Measurements from ENCODE around the gene C12orf42.

The C12orf42 gene

DNA sequence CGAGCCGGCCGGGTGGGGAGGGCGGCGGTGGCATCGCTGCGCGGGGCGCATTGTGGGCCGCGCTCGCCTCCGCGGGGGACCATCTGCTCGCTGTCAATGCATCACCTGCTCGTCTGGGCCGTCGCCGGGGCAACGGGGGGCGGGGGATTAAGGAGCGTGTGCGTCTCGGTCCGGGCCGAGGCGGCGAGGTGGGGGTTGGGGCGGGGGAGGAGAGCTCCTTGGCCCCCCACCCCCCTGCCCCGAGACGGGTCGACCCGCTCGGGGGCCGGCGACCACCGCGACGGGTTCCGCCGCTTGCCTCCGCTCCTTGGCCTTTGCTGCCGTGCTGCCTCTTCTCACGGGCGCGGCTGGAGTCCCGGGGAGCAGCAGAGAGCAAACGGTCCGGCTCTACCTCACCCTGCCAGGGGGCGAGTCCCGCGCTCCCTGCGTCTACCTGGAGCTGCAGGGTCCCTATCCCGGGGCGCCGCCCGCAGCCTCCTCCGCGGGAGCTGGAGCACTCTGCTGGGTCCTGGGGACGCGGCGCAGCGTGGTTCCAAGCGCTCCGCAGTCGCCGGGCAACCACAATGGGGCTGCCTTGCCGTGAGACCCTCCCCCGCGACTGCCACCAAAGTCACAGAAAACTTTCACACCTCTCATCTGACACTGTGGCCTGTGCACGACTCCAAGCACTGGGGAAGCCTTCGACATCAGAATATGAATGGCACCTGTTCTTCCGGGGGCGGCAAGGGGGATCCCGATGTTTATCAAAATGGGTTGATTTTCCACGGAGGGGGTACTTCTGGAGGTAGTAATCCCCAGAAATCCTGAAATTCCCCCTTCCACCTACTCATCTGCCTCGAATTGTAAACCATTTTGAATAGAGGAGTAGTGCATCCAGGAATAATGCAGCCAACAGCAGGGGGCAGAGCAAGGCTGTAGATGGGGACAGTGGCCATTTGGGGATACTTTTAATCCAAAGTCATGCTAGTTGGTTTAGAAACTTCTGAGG lies at the start of gene C12orf42:
TSS of gene C12orf42 (minus strand) at position 500 of the 988 bp plus-strand sequence. CDS start 17,542 bp downstream, outside the sequence.
- DNase-seq (ENCODE audit: insufficient read length, low spot score): peak; percentile 20
- no peak for FAIRE-seq

DNA sequence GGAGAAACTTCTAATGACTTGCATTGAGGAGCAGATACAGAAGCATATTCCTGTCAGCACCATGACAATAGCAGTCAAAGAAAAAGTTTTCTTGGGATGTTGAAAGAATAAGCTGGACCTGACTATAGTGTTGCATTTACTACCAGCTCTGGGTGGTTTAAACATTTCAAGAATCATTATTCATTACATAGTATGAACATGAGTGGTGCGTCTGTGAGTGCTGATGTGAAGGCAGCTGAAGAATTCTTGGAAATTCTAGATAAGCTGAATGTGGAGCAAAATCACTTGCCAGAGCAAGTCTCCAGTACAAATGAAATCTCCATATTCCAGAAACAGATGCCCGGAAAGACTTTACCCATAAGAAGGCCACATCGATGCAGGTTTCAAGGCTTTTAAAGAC lies 46.3 kb upstream of the C12orf42 start:
- FAIRE-seq (no peak), DNase-seq (ENCODE audit: insufficient read length, low spot score) (no peak)
- TF ChIP-seq POLR2A (IDR thresholded peaks at IDR 0.05; ENCODE audit: low read depth, low read length): no peak

More for the DNA sequence above, at the start of gene C12orf42:
- TF ChIP-seq POLR2A (IDR thresholded peaks at IDR 0.05; ENCODE audit: low read depth, low read length): no peak

- FAIRE-seq: no peak
- no peak for TF ChIP-seq POLR2A (IDR thresholded peaks at IDR 0.05; ENCODE audit: low read depth, low read length)
- DNase-seq (ENCODE audit: insufficient read length, low spot score): no peak
Observed at GRCh38 chr12:103540319-103540718, 44.6 kb upstream of the C12orf42 start.

- peak; percentile 81 for FAIRE-seq
Observed at GRCh38 chr12:103538397-103538796, 42.6 kb upstream of the C12orf42 start.

DNA sequence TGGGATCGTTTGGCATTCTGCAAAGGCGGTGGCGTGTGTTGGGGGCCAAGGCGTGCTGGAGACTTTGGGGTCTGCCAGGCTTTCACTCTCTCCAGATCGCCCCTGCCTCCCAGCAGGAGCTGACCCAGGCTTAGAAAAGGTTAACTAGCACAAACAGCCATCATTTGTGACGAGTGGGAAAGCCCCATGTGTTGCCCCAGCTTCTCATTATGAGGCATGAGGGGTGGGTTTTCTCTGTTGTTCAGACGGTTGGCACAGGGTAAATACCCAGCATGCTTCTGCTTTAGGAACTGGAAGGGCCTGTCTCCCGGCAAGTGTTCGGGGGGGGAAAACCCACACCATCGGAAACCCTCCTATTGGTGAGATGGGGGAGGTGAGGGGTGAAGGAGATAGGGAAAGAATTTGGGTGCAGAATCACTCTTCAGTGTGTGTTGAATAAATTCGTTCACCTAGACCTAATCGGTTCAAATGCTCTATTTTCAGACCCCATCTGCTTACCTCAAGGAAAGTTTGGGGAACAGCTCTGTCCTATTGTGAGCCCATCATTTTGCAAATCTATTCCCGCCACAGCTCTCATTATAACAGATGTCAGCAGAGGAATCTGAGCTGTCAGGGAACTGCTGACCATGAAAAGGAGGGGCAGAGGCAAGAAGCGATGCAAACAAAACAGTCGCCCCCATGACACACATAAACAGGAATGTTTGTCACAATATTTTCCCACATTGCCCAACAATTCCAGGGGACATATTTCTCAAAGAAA lies 34.7 kb upstream of the C12orf42 start:
- no peak for DNase-seq (ENCODE audit: insufficient read length, low spot score)
- no peak for FAIRE-seq
- TF ChIP-seq POLR2A (IDR thresholded peaks at IDR 0.05; ENCODE audit: low read depth, low read length): no peak

More at GRCh38 chr12:103538397-103538796, 42.6 kb upstream of the C12orf42 start:
- no peak for DNase-seq (ENCODE audit: insufficient read length, low spot score)
- no peak for TF ChIP-seq POLR2A (IDR thresholded peaks at IDR 0.05; ENCODE audit: low read depth, low read length)

- TF ChIP-seq POLR2A (IDR thresholded peaks at IDR 0.05; ENCODE audit: low read depth, low read length): no peak
Observed at GRCh38 chr12:103529306-103529705, 33.5 kb upstream of the C12orf42 start.

DNA sequence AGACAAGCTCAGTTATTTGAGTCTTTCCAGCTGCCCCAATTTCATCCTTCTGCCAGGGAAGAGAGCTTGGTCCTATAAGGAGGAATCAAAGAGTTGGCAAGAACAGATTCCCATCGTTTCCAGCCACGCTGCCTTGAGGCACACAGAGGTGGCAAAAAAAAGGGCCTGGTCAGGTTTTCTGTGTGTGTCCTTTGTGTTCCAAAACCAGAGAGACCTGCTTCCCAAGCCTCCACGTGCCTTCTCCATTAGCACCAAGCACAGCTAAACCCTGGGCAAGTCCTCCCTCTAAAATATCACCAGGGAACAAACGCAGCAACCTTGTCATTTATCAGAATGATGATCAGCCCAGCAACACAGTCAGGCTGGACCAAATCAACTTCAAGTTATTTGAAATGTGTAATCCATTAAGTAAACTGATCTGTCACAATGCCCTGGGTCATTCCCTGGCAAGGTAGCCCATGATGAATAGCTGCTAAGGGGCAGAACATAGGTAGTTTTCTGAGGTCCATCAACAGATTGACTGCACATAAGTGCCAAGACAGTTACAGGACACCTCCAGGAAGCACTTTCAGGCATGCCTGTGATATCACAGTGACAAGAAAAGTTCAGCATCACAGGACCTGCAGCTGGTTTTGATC lies 28.6 kb upstream of the C12orf42 start:
- no peak for TF ChIP-seq POLR2A (IDR thresholded peaks at IDR 0.05; ENCODE audit: low read depth, low read length)
- FAIRE-seq (no peak), DNase-seq (ENCODE audit: insufficient read length, low spot score) (no peak)

More at GRCh38 chr12:103529306-103529705, 33.5 kb upstream of the C12orf42 start:
- DNase-seq (ENCODE audit: insufficient read length, low spot score): no peak
- FAIRE-seq: no peak

GRCh38 chr12:103523771-103524170 lies 28.0 kb upstream of the C12orf42 start:
- FAIRE-seq (no peak), DNase-seq (ENCODE audit: insufficient read length, low spot score) (no peak)
- no peak for TF ChIP-seq POLR2A (IDR thresholded peaks at IDR 0.05; ENCODE audit: low read depth, low read length)

DNA sequence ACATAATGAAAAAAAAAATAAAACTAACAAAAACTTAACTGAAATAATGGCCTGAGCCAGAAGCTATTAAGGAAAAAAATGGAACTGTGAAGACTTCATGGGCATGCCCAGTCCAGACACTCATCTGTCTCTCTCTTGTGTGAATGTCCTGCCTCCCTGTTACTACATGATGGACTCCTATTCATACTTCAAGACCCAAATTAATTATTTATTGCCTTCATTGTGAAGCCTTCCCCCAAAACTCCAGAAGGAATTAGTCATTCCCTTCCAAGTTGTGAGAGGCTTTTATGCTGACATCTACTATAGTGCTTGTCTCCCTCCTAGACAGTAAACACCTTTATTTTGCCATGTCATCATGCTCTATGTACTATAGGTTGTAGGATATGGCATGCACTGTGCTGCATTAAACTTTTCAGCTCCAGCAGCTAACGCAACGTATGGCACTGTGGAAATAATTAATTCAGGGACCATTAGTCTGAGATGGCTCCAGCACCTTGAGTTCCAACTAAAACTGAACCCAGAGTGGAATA lies 25.0 kb upstream of the C12orf42 start:
- DNase-seq (ENCODE audit: insufficient read length, low spot score): no peak
- FAIRE-seq: no peak
- TF ChIP-seq POLR2A (IDR thresholded peaks at IDR 0.05; ENCODE audit: low read depth, low read length): no peak

GRCh38 chr12:103519632-103520031 lies 23.9 kb upstream of the C12orf42 start:
- FAIRE-seq (no peak), DNase-seq (ENCODE audit: insufficient read length, low spot score) (no peak)
- no peak for TF ChIP-seq POLR2A (IDR thresholded peaks at IDR 0.05; ENCODE audit: low read depth, low read length)

DNA sequence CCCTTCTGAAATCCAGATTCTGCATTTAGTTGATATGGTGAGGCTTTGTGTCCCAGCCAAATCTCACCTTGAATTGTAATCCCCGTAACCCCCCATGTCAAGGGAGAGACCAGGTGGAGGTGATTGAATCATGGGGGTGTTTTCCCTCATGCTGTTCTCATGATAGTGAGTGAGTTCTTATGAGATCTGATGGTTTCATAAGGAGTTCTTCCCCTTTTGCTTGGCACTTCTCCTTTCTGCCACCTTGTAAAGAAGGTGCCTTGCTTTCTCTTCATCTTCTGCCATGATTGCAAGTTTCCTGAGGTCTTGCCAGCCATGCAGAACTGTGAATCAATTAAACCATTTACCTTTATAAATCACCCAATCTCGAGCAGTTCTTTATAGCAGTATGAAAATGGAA lies 23.1 kb upstream of the C12orf42 start:
- no peak for DNase-seq (ENCODE audit: insufficient read length, low spot score)
- no peak for FAIRE-seq

DNA sequence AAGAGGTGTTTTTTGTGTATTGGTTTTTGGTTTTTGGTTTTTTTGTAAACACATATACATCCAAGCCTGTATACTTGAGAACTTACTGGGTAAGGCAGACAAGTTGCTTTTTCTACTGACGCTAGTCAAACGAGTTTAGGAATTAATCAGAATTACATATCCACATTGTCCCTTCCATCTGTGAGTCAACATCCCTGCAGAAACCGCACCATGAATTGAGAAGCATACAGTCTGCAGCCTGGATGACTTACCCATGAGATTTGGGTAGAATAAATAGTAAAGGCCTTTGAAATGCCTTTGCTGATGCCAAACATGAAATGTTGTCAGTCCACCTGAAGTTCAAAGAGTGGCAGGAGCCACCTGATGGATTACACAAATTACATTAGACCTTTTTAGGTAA lies 21.4 kb upstream of the C12orf42 start:
- no peak for TF ChIP-seq POLR2A (IDR thresholded peaks at IDR 0.05; ENCODE audit: low read depth, low read length)
- DNase-seq (ENCODE audit: insufficient read length, low spot score) (no peak), FAIRE-seq (no peak)

More for the DNA sequence above, 23.1 kb upstream of the C12orf42 start:
- TF ChIP-seq POLR2A (IDR thresholded peaks at IDR 0.05; ENCODE audit: low read depth, low read length): no peak

DNA sequence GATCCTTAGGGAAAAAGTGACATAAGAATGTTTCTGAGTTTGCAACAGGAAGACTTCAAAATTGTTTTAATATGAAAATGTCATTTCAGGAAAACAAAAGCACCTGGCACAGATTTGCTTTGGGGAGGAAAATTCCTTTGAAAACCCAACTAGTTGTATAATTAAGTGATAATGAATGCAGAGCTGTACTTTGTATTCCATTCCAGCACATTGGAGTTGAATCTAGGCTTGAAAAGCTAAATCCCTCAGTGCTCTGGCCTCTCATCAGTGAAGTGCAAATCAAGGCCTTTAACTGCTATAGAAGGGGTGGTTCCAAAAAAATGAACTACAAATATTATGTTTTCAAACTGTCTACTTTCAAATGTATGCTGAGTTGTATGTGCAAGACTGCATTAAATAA lies 19.6 kb upstream of the C12orf42 start:
- FAIRE-seq (no peak), DNase-seq (ENCODE audit: insufficient read length, low spot score) (no peak)
- TF ChIP-seq POLR2A (IDR thresholded peaks at IDR 0.05; ENCODE audit: low read depth, low read length): no peak

All from H54 (cell line).